Tibial artery (tissue), 4 donors: ENCODE data around the gene CTDNEP1.
A peak's percentile ranks its signal among the peaks of the same experiment; 100 is the strongest.

Experiments used
- DNase-seq, 2 donors: peaks; one replicate each; pipeline ENCODE4 v3.0.0-alpha.2; 2019
- H3K27ac ChIP-seq, 2 donors: fragments of 200-600 bp; sonication (generic) in 1 of 2; 1 replicate in 1 of 2; 2 replicates in 1 of 2; pipeline ENCODE4 v1.5.1; 2018 to 2019; ENCODE audit warnings: mild to moderate bottlenecking in 1 of 2
- H3K27me3 ChIP-seq, 2 donors: fragments of 200-600 bp; sonication (generic) in 1 of 2; one replicate each; pipeline versions ENCODE4 v1.5.1 to v1.6.0; 2016 to 2019
- H3K36me3 ChIP-seq, 3 donors: fragments of 200-600 bp; sonication (generic) in 2 of 3; one replicate each; pipeline ENCODE4 v1.5.1; 2016 to 2019; ENCODE audit warnings: mild to moderate bottlenecking in 2 of 3
- H3K4me1 ChIP-seq, 4 donors: fragments of 200-600 bp; sonication (generic) in 2 of 4; 1 replicate in 3 of 4; 2 replicates in 1 of 4; pipeline ENCODE4 v1.5.1; 2016 to 2019
- H3K4me3 ChIP-seq, 2 donors: fragments of 200-600 bp; sonication (generic) in 1 of 2; 1 replicate in 1 of 2; 2 replicates in 1 of 2; pipeline ENCODE4 v1.5.1; 2018 to 2019; ENCODE audit warnings: mild to moderate bottlenecking in 2 of 2
- H3K9me3 ChIP-seq, 3 donors: fragments of 200-600 bp; sonication (generic) in 1 of 3; one replicate each; pipeline ENCODE4 v1.5.1; 2016 to 2019
- CTCF ChIP-seq, 2 experiments: fragments of 200-600 bp in 1 of 2; fragments of 450-650 bp in 1 of 2; IDR thresholded peaks; one replicate each; pipeline ENCODE4 v1.5.1; 2017 to 2019; ENCODE audit warnings: antibody characterized with exemption in 2 of 2, mild to moderate bottlenecking in 1 of 2, moderate library complexity in 1 of 2
- intact Hi-C: fragments of 100-400 bp; cut with DNase I; formaldehyde crosslinking; loops from one replicate; pipeline ENCODE4 v1.15.0; 2023; ENCODE audit warnings: low total_unique reads

Gene CTDNEP1

DNA sequence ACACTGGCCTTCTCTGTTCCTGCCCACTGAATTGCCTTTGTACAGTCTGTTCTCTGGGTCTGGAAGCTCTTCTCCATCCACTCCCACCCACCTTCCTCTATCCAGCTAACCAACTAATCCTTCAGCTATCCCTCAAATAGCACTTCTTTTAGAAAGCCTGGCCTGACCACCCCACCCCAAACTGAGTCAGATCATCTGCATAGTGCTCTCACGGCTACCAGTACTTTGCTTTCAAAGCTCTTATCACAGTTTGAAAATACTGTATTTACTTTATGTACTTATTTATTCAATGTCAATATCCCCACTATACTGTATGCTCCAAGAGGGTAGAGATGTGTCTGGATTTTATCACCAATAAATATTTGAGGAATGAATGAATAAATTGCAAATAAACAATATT, 15.2 kb upstream of the CTDNEP1 start:
- peaks cover 0 to 16% (median 9%) of the 10 kb centered on the region in 4 donors for H3K4me1 ChIP-seq
- TF ChIP-seq CTCF (IDR thresholded peaks at IDR 0.05), result no peak
- no peak overlapping the region for H3K4me3 ChIP-seq
- H3K9me3 ChIP-seq, result no peaks in the 10 kb centered on the region
- no peak overlapping the region for H3K27ac ChIP-seq
- H3K27me3 ChIP-seq, result peaks cover 6 to 79% of the 10 kb centered on the region in 2 donors
- no peaks in the 10 kb centered on the region for H3K36me3 ChIP-seq
- intact Hi-C loops, result no loop called here
- DNase-seq, result no peak

DNA sequence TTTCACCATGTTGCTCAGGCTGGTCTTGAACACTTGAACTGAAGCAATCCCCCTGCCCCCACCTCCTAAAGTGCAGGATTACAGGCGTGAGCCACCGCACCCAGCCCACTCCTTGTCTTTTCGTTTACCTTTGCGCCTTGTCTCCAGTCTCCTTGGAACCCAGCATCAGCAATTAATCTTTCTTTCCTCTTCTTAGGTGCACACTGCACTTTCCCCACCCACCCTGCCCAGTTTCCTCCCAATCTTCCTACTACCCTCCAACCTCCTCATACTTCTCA, 12.2 kb upstream of the CTDNEP1 start:
- H3K4me1 ChIP-seq, result peaks cover 0 to 38% (median 21%) of the 10 kb centered on the region in 4 donors
- peaks cover 6 to 74% of the 10 kb centered on the region in 2 donors for H3K27me3 ChIP-seq
- H3K4me3 ChIP-seq, result no peak overlapping the region
- no peak for DNase-seq
- intact Hi-C loops, result loop anchor here (5.0 kb wide), 1 partner anchor 39 kb away; no protein-coding TSS in a partner anchor
- TF ChIP-seq CTCF (IDR thresholded peaks at IDR 0.05), result no peak
- no peak overlapping the region for H3K27ac ChIP-seq
- H3K9me3 ChIP-seq, result no peaks in the 10 kb centered on the region
- H3K36me3 ChIP-seq, result peaks cover 2 to 16% (median 11%) of the 10 kb centered on the region in 3 donors

GRCh38 chr17:7262935-7263800, 11.6 kb upstream of the CTDNEP1 start:
- no peak overlapping the region for H3K27ac ChIP-seq
- peaks cover 6 to 69% of the 10 kb centered on the region in 2 donors for H3K27me3 ChIP-seq
- intact Hi-C loops, result loop anchor here (5.0 kb wide), 1 partner anchor 39 kb away; no protein-coding TSS in a partner anchor

DNA sequence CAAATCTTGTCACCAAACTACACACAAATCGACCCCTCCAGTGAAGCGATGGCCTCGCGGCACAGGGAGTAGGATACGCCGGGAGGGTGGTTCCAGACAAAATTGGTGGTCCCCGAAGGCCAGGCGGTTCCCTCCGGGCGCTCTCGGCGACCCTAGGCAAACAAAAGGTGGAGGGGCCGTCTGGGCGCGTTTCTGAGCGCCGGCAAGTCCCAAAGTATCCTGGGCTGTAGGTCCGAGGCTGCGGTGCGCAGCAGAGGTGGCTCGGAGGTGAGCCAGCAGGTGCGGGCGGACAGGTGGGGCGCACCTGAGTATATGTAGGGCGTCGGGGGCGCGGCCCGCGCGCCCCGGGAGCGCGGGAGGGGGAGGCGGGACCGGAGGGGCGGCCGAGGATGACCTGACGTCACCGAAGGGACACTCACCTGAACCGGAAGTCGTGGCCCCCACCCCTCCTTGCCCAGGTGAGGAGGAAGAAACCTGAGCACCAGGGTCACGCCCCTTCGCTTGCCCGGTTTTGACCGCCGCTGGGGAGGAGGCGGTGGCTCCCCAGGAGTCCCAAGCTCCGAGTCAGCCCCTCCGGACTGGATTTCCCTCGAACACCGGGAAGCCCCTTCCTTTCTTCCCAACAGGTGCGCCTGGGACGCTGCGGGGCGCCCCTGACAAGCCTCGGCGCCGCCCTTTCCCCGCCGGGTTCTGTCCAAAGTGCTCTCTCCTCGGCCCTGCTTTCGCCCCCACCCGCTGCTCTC, 10.8 kb upstream of the CTDNEP1 start, which contains the start of gene CLDN7:
CLDN7 (minus strand) TSS at position 287 of the 743 bp plus-strand sequence. CDS start 435 bp downstream, outside the sequence.
- Histone ChIP-seq H3K36me3 (peaks cover 9 to 29% (median 23%) of the 10 kb centered on the region in 3 donors), H3K9me3 (no peaks in the 10 kb centered on the region), H3K4me3 (peak within 1 kb of the TSS; percentile 32 to 52), H3K27ac (no peak within 1 kb of the TSS), H3K27me3 (peaks cover 6 to 65% of the 10 kb centered on the region in 2 donors), H3K4me1 (peaks cover 0 to 38% (median 21%) of the 10 kb centered on the region in 4 donors)
- no peak for DNase-seq
- no peak for TF ChIP-seq CTCF (IDR thresholded peaks at IDR 0.05)
- intact Hi-C loops, result loop anchor here (5.0 kb wide), 1 partner anchor 40 kb away; no protein-coding TSS in a partner anchor

More at GRCh38 chr17:7262935-7263800, 11.6 kb upstream of the CTDNEP1 start:
- peaks cover 6 to 21% (median 17%) of the 10 kb centered on the region in 3 donors for H3K36me3 ChIP-seq
- H3K4me3 ChIP-seq, result no peak overlapping the region
- no peaks in the 10 kb centered on the region for H3K9me3 ChIP-seq
- no peak for DNase-seq
- peaks cover 0 to 38% (median 21%) of the 10 kb centered on the region in 4 donors for H3K4me1 ChIP-seq
- no peak for TF ChIP-seq CTCF (IDR thresholded peaks at IDR 0.05)

DNA sequence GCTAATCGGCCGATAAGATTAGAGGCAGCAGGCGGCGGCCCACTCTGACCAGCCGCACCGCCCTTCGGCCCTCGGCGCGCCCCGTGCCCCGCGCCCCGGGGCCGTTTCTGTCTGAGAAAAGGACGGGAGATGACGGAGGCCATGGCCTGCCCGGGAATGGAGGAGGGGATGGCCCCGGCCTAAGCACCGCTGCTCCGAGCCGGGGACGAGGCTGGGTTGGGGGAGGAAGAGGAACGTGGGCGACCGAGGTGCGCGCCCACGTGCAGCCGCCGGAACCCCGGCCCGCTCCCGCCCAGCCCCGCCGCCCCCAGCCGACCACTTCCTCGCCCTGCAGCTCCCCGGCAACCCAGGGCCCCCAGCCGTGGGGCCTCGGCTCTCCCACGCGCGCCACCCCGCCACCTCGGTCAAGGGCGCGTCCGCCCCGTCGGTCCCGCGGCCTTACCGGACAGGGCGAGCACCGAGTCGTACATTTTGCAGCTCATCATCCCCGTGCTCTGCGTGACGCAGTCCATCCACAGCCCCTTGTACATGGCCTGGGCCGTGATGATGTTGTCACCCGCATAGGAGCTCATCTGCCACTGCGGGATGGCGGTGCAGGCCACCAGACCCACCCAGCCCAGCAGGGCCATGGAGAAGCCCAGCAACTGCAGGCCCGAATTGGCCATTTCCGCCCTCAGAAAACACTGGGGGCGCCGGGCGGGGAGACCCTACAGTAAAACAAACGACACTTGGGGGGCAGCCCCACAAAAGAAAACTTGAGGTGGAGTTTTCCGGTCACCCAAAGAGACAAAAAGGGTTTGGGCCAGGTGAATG, 10.1 kb upstream of the CTDNEP1 start:
- H3K27ac ChIP-seq, result no peak overlapping the region
- H3K9me3 ChIP-seq, result no peaks in the 10 kb centered on the region
- TF ChIP-seq CTCF (IDR thresholded peaks at IDR 0.05), result no peak
- H3K36me3 ChIP-seq, result peaks cover 16 to 37% (median 31%) of the 10 kb centered on the region in 3 donors
- H3K27me3 ChIP-seq, result peaks cover 6 to 60% of the 10 kb centered on the region in 2 donors
- DNase-seq, result no peak
- peaks cover 0 to 38% (median 21%) of the 10 kb centered on the region in 4 donors for H3K4me1 ChIP-seq
- peak overlapping the region; percentile 32 to 52 for H3K4me3 ChIP-seq
- intact Hi-C loops, result loop anchor here (5.0 kb wide), 1 partner anchor 41 kb away; no protein-coding TSS in a partner anchor
